PFSK-1 (cell line): Measurements from ENCODE around the gene ROBO2.

Experiments used
- FOXP2 ChIP-seq: optimal IDR thresholded peaks from 2 replicates; pipeline ENCODE3; 2011; ENCODE audit warnings: borderline replicate concordance, control low read depth, inconsistent platforms; ENCODE audit not compliant: insufficient read depth; ENCODE audit errors: extremely low read length, extremely low read depth
- POLR2AphosphoS5 ChIP-seq: IDR thresholded peaks from 2 replicates; pipeline ENCODE4 v1.6.1; 2012; ENCODE audit warnings: low read depth, mild to moderate bottlenecking, control low read depth, low read length, moderate library complexity
- REST ChIP-seq, 2 experiments: IDR thresholded peaks; 2 replicates each; pipeline versions ENCODE4 v1.6.1 to v1.8.0; 2011 to 2012; ENCODE audit warnings: low read depth in 2 of 2, low read length in 2 of 2, control low read depth in 1 of 2, inconsistent platforms in 1 of 2, mild to moderate bottlenecking in 1 of 2, moderate library complexity in 1 of 2; ENCODE audit not compliant: insufficient read depth in 1 of 2
- TAF1 ChIP-seq: IDR thresholded peaks from 2 replicates; pipeline ENCODE4 v1.6.1; 2012; ENCODE audit warnings: low read length, control low read depth, borderline replicate concordance; ENCODE audit not compliant: insufficient read depth

- TF ChIP-seq REST (IDR thresholded peaks at IDR 0.05; ENCODE audit: insufficient read depth in 1 of 2, low read depth in 2 of 2, low read length in 2 of 2), result no peak
- TF ChIP-seq POLR2AphosphoS5, result no peak
- TF ChIP-seq TAF1, result no peak
- no peak for TF ChIP-seq FOXP2
These were observed 12.2 kb downstream of the ROBO2 start for GRCh38 chr3:77052051-77052501.
